HL-60/S4 treated with phorbol 12-myristate 13-acetate at 8.2 ng/mL for 4 days and 3 days (cell line): ENCODE measurements around the gene IL17A.
"Not testable (repeated sequence)": the region's sequence is repeated elsewhere in the genome, so short reads cannot be mapped to it uniquely, and the experiment has no call there.

Experiments used
- in situ Hi-C: fragments of 300-500 bp; cut with MboI; formaldehyde crosslinking; loops from 2 replicates; pipeline ENCODE4 v1.15.0; 2022; ENCODE audit warnings: low sequenced_read_pairs

Gene IL17A

GRCh38 chr6:52162940-52163908, 23.0 kb upstream of the IL17A start:
- in situ Hi-C loops, result no loop called here

- in situ Hi-C loops, result no loop called here
Observed at GRCh38 chr6:52164319-52165094, 21.7 kb upstream of the IL17A start.

GRCh38 chr6:52167267-52167666, 18.9 kb upstream of the IL17A start:
- in situ Hi-C loops, result no loop called here

GRCh38 chr6:52168351-52168750, 17.8 kb upstream of the IL17A start:
- in situ Hi-C loops, result not testable (repeated sequence)

GRCh38 chr6:52174118-52174517, 12.1 kb upstream of the IL17A start:
- in situ Hi-C loops, result no loop called here

- in situ Hi-C loops, result no loop called here
Observed at GRCh38 chr6:52176550-52176949, 9.6 kb upstream of the IL17A start.

- in situ Hi-C loops, result no loop called here
Observed at GRCh38 chr6:52177961-52178360, 8.2 kb upstream of the IL17A start.

- in situ Hi-C loops, result no loop called here
Observed at GRCh38 chr6:52180787-52181558, 5.2 kb upstream of the IL17A start.

- in situ Hi-C loops, result no loop called here
Observed at GRCh38 chr6:52183131-52183713, 3.0 kb upstream of the IL17A start.

GRCh38 chr6:52186480-52186879, 305 bp downstream of the IL17A start:
- in situ Hi-C loops, result no loop called here

- in situ Hi-C loops, result no loop called here
Observed at GRCh38 chr6:52187098-52187497, 923 bp downstream of the IL17A start.

- in situ Hi-C loops, result no loop called here
Observed at GRCh38 chr6:52189974-52190373, 3.8 kb downstream of the IL17A start.

GRCh38 chr6:52190409-52190808, 4.2 kb downstream of the IL17A start:
- in situ Hi-C loops, result no loop called here

- in situ Hi-C loops, result no loop called here
Observed at GRCh38 chr6:52191824-52192223, 5.6 kb downstream of the IL17A start.

GRCh38 chr6:52195886-52196285, 9.7 kb downstream of the IL17A start:
- in situ Hi-C loops, result no loop called here

GRCh38 chr6:52200088-52200487, 13.9 kb downstream of the IL17A start:
- in situ Hi-C loops, result not testable (repeated sequence)

- in situ Hi-C loops, result no loop called here
Observed at GRCh38 chr6:52201046-52201445, 14.9 kb downstream of the IL17A start.

GRCh38 chr6:52201493-52201892, 15.3 kb downstream of the IL17A start:
- in situ Hi-C loops, result no loop called here

- in situ Hi-C loops, result no loop called here
Observed at GRCh38 chr6:52207066-52207465, 20.9 kb downstream of the IL17A start.

GRCh38 chr6:52208612-52209011, 22.4 kb downstream of the IL17A start:
- in situ Hi-C loops, result no loop called here

GRCh38 chr6:52209770-52210169, 23.6 kb downstream of the IL17A start:
- in situ Hi-C loops, result no loop called here
